Measurements from ENCODE around the gene AHSA1. TPM values are rescaled to one million over a fixed set of nuclear protein-coding genes. Genes with fewer than 3 reads are reported as not detected.

Gene AHSA1
- polyA plus RNA-seq, 2 of the 4 experiments (the other 2 are of a cell fraction): 299 to 307 TPM

DNA sequence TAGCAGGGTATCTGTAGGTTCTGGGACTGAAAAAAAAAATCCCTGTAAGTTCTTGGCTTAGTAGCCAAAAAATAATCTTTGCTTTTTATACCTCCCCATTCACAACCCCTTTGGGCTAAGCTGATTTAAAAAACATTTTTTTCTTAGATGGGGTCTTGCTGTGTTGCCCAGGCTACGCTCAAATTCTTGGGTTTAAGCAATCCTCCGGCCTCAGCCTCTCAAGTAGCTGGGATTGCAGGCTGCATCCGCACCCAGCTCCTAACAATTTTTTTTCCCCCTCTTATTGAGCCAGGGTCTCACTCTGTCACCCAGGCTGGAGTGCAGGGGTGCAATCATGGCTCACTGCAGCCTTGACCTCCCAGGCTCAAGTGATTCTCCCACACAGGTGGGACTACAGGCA, 49.9 kb downstream of the AHSA1 start (continued):
- TF ChIP-seq, protein P1, sequence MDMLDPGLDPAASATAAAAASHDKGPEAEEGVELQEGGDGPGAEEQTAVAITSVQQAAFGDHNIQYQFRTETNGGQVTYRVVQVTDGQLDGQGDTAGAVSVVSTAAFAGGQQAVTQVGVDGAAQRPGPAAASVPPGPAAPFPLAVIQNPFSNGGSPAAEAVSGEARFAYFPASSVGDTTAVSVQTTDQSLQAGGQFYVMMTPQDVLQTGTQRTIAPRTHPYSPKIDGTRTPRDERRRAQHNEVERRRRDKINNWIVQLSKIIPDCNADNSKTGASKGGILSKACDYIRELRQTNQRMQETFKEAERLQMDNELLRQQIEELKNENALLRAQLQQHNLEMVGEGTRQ (IDR thresholded peaks at IDR 0.05): no peak
- TF ChIP-seq MAFK (IDR thresholded peaks at IDR 0.05; ENCODE audit: partially characterized antibody): no peak

DNA sequence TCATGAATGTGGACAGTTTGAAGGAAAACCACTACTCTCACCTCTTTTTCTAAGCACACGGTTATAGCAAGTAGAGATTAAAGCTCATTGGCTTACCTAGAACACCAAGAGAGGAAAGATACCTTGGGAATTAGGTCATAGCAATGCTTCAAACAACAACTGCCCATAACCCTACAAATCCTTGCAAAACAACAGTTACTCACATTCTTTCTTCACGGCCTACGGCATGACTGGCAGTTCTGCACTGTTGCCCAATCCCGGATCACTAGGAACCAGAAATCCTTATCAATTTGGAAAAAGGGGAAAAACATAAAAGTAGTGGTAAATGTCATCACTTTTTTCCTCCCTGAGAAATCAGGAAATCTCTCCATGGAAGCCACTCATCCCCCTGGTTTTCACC, 50.4 kb downstream of the AHSA1 start:
- Histone ChIP-seq H3K4me2 (peak overlapping the region; percentile 14; the same call in 2 of the 3 replicates), H3K27ac (peak overlapping the region in 1 of 2 experiments; percentile 41; a peak in 3 of 6 replicates), H3K9me3 (no peaks in the 10 kb centered on the region; the same call in 2 of the 3 replicates), H3K4me3 (no peak overlapping the region), H3K4me1 (peaks cover 15% of the 10 kb centered on the region)
- ATAC-seq (peak; percentile 78 to 83), FAIRE-seq (no peak), DNase-seq (ENCODE audit: low read depth in 1 of 2, low spot score in 1 of 2) (peak in 1 of 2 experiments; percentile 43)
- POLR2A ChIA-PET: no interaction called here
- CTCF ChIA-PET: interaction anchor here (0.9 to 1.3 kb wide), 2 partner anchors 16 to 368 kb away, joined by 4 read pairs; no protein-coding TSS in a partner anchor
- 59% methylated on average over 4 of the region's 4 CpGs for WGBS (ENCODE audit: missing lambda C conversion rate)
- peak; percentile 8 for TF ChIP-seq MAFK (IDR thresholded peaks at IDR 0.05; ENCODE audit: partially characterized antibody)
- TF ChIP-seq FOSL2 (IDR thresholded peaks at IDR 0.05): no peak
- TF ChIP-seq FOSL2 (CRISPR knock-in tag; IDR thresholded peaks at IDR 0.05): peak; percentile 53
- TF ChIP-seq, protein P2, sequence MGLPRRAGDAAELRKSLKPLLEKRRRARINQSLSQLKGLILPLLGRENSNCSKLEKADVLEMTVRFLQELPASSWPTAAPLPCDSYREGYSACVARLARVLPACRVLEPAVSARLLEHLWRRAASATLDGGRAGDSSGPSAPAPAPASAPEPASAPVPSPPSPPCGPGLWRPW (IDR thresholded peaks at IDR 0.05): 0 out of 2 replicates have a peak, but pooled peaks have one; percentile 28
- TF ChIP-seq CEBPB (IDR thresholded peaks at IDR 0.05): peak; percentile 54 to 62; a peak in 2 of 4 replicates
- TF ChIP-seq NFE2L2 (conservative IDR thresholded peaks at IDR 0.05; ENCODE audit: low read length): peak; percentile 53; the same call in 1 of the 2 replicates
- TF ChIP-seq, protein P3, sequence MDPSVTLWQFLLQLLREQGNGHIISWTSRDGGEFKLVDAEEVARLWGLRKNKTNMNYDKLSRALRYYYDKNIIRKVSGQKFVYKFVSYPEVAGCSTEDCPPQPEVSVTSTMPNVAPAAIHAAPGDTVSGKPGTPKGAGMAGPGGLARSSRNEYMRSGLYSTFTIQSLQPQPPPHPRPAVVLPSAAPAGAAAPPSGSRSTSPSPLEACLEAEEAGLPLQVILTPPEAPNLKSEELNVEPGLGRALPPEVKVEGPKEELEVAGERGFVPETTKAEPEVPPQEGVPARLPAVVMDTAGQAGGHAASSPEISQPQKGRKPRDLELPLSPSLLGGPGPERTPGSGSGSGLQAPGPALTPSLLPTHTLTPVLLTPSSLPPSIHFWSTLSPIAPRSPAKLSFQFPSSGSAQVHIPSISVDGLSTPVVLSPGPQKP (IDR thresholded peaks at IDR 0.05; ENCODE audit: low read depth, low read length): no peak
- TF ChIP-seq NPAS2 (CRISPR knock-in tag; IDR thresholded peaks at IDR 0.05; ENCODE audit: borderline replicate concordance): no peak

DNA sequence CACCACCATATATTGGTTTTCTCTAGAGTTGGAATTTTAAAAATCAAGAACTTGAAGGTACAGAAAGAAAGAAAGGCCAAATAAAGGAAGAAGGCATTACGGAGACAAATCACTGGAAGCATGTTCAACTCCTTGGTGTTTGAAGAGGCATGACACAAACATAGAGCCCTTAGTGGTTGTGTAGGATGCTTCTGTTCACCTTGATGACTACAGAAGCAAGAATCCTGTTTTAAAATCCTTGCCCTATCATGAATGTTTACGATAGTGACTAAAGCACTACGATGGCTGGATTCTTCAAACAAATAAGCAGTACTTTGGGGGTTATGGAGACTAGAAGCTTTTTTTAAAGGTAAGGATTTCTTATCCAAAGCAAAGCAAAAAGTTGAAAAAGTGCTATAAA, 51.0 kb downstream of the AHSA1 start:
- POLR2A ChIA-PET: interaction anchor here (0.6 kb wide), 1 partner anchor 396 kb away, joined by 4 read pairs; no protein-coding TSS in a partner anchor
- peak overlapping the region in 1 of 2 experiments; percentile 41; a peak in 1 of 6 replicates for H3K27ac ChIP-seq
- no peak for FAIRE-seq
- CTCF ChIA-PET: interaction anchor here (0.6 to 1.3 kb wide), 3 partner anchors 16 to 458 kb away, joined by 4 read pairs; no protein-coding TSS in a partner anchor
- TF ChIP-seq ZC3H11A (IDR thresholded peaks at IDR 0.05) (no peak), RAD21 (conservative IDR thresholded peaks at IDR 0.05 in 1 of 2, IDR thresholded peaks at IDR 0.05 in 1 of 2) (no peak), RNF2 (IDR thresholded peaks at IDR 0.05; ENCODE audit: borderline replicate concordance, low read depth) (no peak), POLR2AphosphoS2 (conservative IDR thresholded peaks at IDR 0.05; ENCODE audit: low read length) (no peak), MAZ (IDR thresholded peaks at IDR 0.05; ENCODE audit: borderline replicate concordance, low read depth, low read length) (no peak), HOXB5 (CRISPR knock-in tag; IDR thresholded peaks at IDR 0.05) (no peak), RARB (CRISPR knock-in tag; IDR thresholded peaks at IDR 0.05) (no peak), SREBF2 (IDR thresholded peaks at IDR 0.05) (no peak), FOSL2 (IDR thresholded peaks at IDR 0.05) (no peak), FOSL2 (CRISPR knock-in tag; IDR thresholded peaks at IDR 0.05) (no peak), FOSB (CRISPR knock-in tag; IDR thresholded peaks at IDR 0.05) (no peak), EHF (CRISPR knock-in tag; IDR thresholded peaks at IDR 0.05) (no peak), FOXS1 (CRISPR knock-in tag; IDR thresholded peaks at IDR 0.05) (no peak), NFE2L2 (conservative IDR thresholded peaks at IDR 0.05; ENCODE audit: low read length) (no peak)
- TF ChIP-seq, protein P2 (IDR thresholded peaks at IDR 0.05): no peak
- peaks cover 15% of the 10 kb centered on the region for H3K4me1 ChIP-seq
- H3K4me3 ChIP-seq: no peak overlapping the region
- 68% methylated on average over 3 of the region's 3 CpGs for WGBS (ENCODE audit: missing lambda C conversion rate)
- peak overlapping the region; percentile 14; the same call in 1 of the 3 replicates for H3K4me2 ChIP-seq
- no peak for ATAC-seq
- no peak for DNase-seq (ENCODE audit: low read depth in 1 of 2, low spot score in 1 of 2)
- no peaks in the 10 kb centered on the region for H3K9me3 ChIP-seq
